Caki2 (cell line): ENCODE results near the gene TRPT1. TPM values are rescaled to one million over a fixed set of nuclear protein-coding genes. Genes with fewer than 3 reads are reported as not detected.

Source experiments
- DNase-seq: peaks from one replicate; pipeline ENCODE4 v3.0.0-alpha.2; 2015; ENCODE audit warnings: low read depth
- in situ Hi-C: cut with HindIII; loops from 2 replicates; pipeline ENCODE4 v1.10.0; 2016; ENCODE audit warnings: low sequenced_read_pairs, low pct_unique_long_range_greater_than_20kb, mixed read lengths
- total RNA-seq: library from RNA; depleted of rRNA; stranded (reverse); fragments of >200 nt; shearing (Covaris generic); gene quantifications from 2 replicates; pipeline ENCODE4 v1.2.3, GENCODE V29; 2014; ENCODE audit warnings: low replicate concordance

The TRPT1 gene
- total RNA-seq, 1 experiment from 2014 or later, result 72.3 TPM

- in situ Hi-C loops, result no loop called here
- no peak for DNase-seq
Measured at GRCh38 chr11:64220271-64220670, 5.7 kb downstream of the TRPT1 start.

GRCh38 chr11:64219755-64220154, 6.2 kb downstream of the TRPT1 start:
- in situ Hi-C loops, result no loop called here

GRCh38 chr11:64219354-64219684, 6.7 kb downstream of the TRPT1 start:
- no peak for DNase-seq
- in situ Hi-C loops, result no loop called here

More at GRCh38 chr11:64219755-64220154, 6.2 kb downstream of the TRPT1 start:
- no peak for DNase-seq

- no peak for DNase-seq
Measured at GRCh38 chr11:64218628-64219353, 7.2 kb downstream of the TRPT1 start.

GRCh38 chr11:64216879-64217278, 9.1 kb downstream of the TRPT1 start:
- no peak for DNase-seq
- in situ Hi-C loops, result no loop called here

More at GRCh38 chr11:64218628-64219353, 7.2 kb downstream of the TRPT1 start:
- in situ Hi-C loops, result no loop called here

GRCh38 chr11:64211181-64211872, 14.7 kb downstream of the TRPT1 start:
- DNase-seq, result no peak
- in situ Hi-C loops, result no loop called here

- in situ Hi-C loops, result no loop called here
- no peak for DNase-seq
Measured at GRCh38 chr11:64210301-64211020, 15.5 kb downstream of the TRPT1 start.

GRCh38 chr11:64209563-64209843, 16.5 kb downstream of the TRPT1 start:
- in situ Hi-C loops, result no loop called here
- DNase-seq, result no peak

GRCh38 chr11:64208796-64209562, 17.0 kb downstream of the TRPT1 start:
- in situ Hi-C loops, result no loop called here
- DNase-seq, result no peak

GRCh38 chr11:64208086-64208795, 17.7 kb downstream of the TRPT1 start:
- DNase-seq, result no peak
- in situ Hi-C loops, result no loop called here

- DNase-seq, result no peak
- in situ Hi-C loops, result no loop called here
Measured at GRCh38 chr11:64207256-64208085, 18.5 kb downstream of the TRPT1 start.

- in situ Hi-C loops, result no loop called here
- no peak for DNase-seq
Measured at GRCh38 chr11:64206457-64207255, 19.3 kb downstream of the TRPT1 start, which contains the start of gene FERMT3. TSS of gene FERMT3 (plus strand) at chr11:64206721. CDS start at chr11:64207365, 644 bp downstream.

- DNase-seq, result peak; percentile 82
- in situ Hi-C loops, result no loop called here
Measured at GRCh38 chr11:64204464-64204989, 21.5 kb downstream of the TRPT1 start.

- DNase-seq, result no peak
- in situ Hi-C loops, result no loop called here
Measured at GRCh38 chr11:64204080-64204440, 21.9 kb downstream of the TRPT1 start.

GRCh38 chr11:64203421-64204079, 22.4 kb downstream of the TRPT1 start:
- no peak for DNase-seq
- in situ Hi-C loops, result no loop called here

GRCh38 chr11:64202992-64203391, 23.0 kb downstream of the TRPT1 start:
- DNase-seq, result no peak
- in situ Hi-C loops, result no loop called here
